ENCODE measurements around the gene SORCS2. TPM values are rescaled to one million over a fixed set of nuclear protein-coding genes. Genes with fewer than 3 reads are reported as not detected.

SORCS2 gene
- total RNA-seq, 2 donors from 2014 or later, result 1.0 to 4.4 TPM

- no peaks in the 10 kb centered on the region for H3K4me1 ChIP-seq (replicated peaks)
- DNase-seq (ENCODE audit: low spot score), result no peak
- intact Hi-C loops (cut with DNase I), result no loop called here
- WGBS, result 72% methylated on average over 10 of the region's 10 CpGs
- H3K27me3 ChIP-seq (replicated peaks; ENCODE audit: insufficient read depth), result no peaks in the 10 kb centered on the region
- H3K36me3 ChIP-seq, result no peaks in the 10 kb centered on the region
- H3K4me3 ChIP-seq, result no peak overlapping the region
- no peak overlapping the region for H3K27ac ChIP-seq
- H3K9me3 ChIP-seq, result no peaks in the 10 kb centered on the region
- TF ChIP-seq POLR2A (IDR thresholded peaks at IDR 0.05) (no peak), CTCF (IDR thresholded peaks at IDR 0.05) (no peak), POLR2AphosphoS5 (IDR thresholded peaks at IDR 0.05) (no peak)
Observed at GRCh38 chr4:7272404-7272803, 80.1 kb downstream of the SORCS2 start.

GRCh38 chr4:7273738-7274297, 81.5 kb downstream of the SORCS2 start:
- TF ChIP-seq POLR2A (IDR thresholded peaks at IDR 0.05) (no peak), CTCF (IDR thresholded peaks at IDR 0.05) (no peak), POLR2AphosphoS5 (IDR thresholded peaks at IDR 0.05) (no peak)
- Histone ChIP-seq H3K4me3 (no peak overlapping the region), H3K36me3 (no peaks in the 10 kb centered on the region), H3K27me3 (replicated peaks; ENCODE audit: insufficient read depth) (no peaks in the 10 kb centered on the region), H3K4me1 (replicated peaks) (no peaks in the 10 kb centered on the region), H3K27ac (no peak overlapping the region), H3K9me3 (no peaks in the 10 kb centered on the region)
- DNase-seq (ENCODE audit: low spot score), result no peak
- intact Hi-C loops (cut with DNase I), result no loop called here
- WGBS, result 76% methylated on average over 8 of the region's 8 CpGs

- WGBS, result 85% methylated on average over 5 of the region's 5 CpGs
- Histone ChIP-seq H3K4me3 (no peak overlapping the region), H3K27me3 (replicated peaks; ENCODE audit: insufficient read depth) (no peaks in the 10 kb centered on the region), H3K27ac (no peak overlapping the region), H3K9me3 (no peaks in the 10 kb centered on the region), H3K4me1 (replicated peaks) (no peaks in the 10 kb centered on the region), H3K36me3 (no peaks in the 10 kb centered on the region)
- DNase-seq (ENCODE audit: low spot score), result no peak
- no peak for TF ChIP-seq POLR2AphosphoS5 (IDR thresholded peaks at IDR 0.05)
- no peak for TF ChIP-seq POLR2A (IDR thresholded peaks at IDR 0.05)
- no peak for TF ChIP-seq CTCF (IDR thresholded peaks at IDR 0.05)
- intact Hi-C loops (cut with DNase I), result no loop called here
Observed at GRCh38 chr4:7275067-7275466, 82.7 kb downstream of the SORCS2 start.

GRCh38 chr4:7275490-7276154, 83.3 kb downstream of the SORCS2 start:
- Histone ChIP-seq H3K4me3 (no peak overlapping the region), H3K27me3 (replicated peaks; ENCODE audit: insufficient read depth) (no peaks in the 10 kb centered on the region), H3K36me3 (no peaks in the 10 kb centered on the region), H3K9me3 (no peaks in the 10 kb centered on the region), H3K4me1 (replicated peaks) (no peaks in the 10 kb centered on the region), H3K27ac (no peak overlapping the region)
- TF ChIP-seq CTCF (IDR thresholded peaks at IDR 0.05), result no peak
- TF ChIP-seq POLR2AphosphoS5 (IDR thresholded peaks at IDR 0.05), result no peak
- TF ChIP-seq POLR2A (IDR thresholded peaks at IDR 0.05), result no peak
- DNase-seq (ENCODE audit: low spot score), result no peak
- intact Hi-C loops (cut with DNase I), result no loop called here
- WGBS, result 74% methylated on average over 13 of the region's 13 CpGs

- intact Hi-C loops (cut with DNase I), result no loop called here
- no peak overlapping the region for H3K4me3 ChIP-seq
- H3K36me3 ChIP-seq, result no peaks in the 10 kb centered on the region
- no peaks in the 10 kb centered on the region for H3K4me1 ChIP-seq (replicated peaks)
- DNase-seq (ENCODE audit: low spot score), result no peak
- no peaks in the 10 kb centered on the region for H3K27me3 ChIP-seq (replicated peaks; ENCODE audit: insufficient read depth)
- H3K9me3 ChIP-seq, result no peaks in the 10 kb centered on the region
- WGBS, result 66% methylated on average over 11 of the region's 11 CpGs
- TF ChIP-seq CTCF (IDR thresholded peaks at IDR 0.05) (no peak), POLR2A (IDR thresholded peaks at IDR 0.05) (no peak), POLR2AphosphoS5 (IDR thresholded peaks at IDR 0.05) (no peak)
- H3K27ac ChIP-seq, result no peak overlapping the region
Observed at GRCh38 chr4:7276515-7276914, 84.2 kb downstream of the SORCS2 start.

All from prostate gland (tissue), 2 donors.